WERI-Rb-1 (cell line): ENCODE results near the gene EXPH5.

Experiments
- DNase-seq: peaks from one replicate; pipeline ENCODE4 v3.0.0-alpha.2; 2020
- H3K27ac ChIP-seq: fragments of 250-450 bp; sonication (Bioruptor Pico); 2 replicates; pipeline ENCODE4 v1.5.1; 2020; ENCODE audit warnings: mild to moderate bottlenecking, moderate library complexity
- H3K27me3 ChIP-seq: fragments of 250-450 bp; sonication (Bioruptor Pico); 2 replicates; pipeline ENCODE4 v1.5.1; 2021; ENCODE audit warnings: mild to moderate bottlenecking, low read depth, moderate library complexity; ENCODE audit not compliant: insufficient read depth, severe bottlenecking
- H3K36me3 ChIP-seq: fragments of 250-450 bp; sonication (Bioruptor Pico); 2 replicates; pipeline ENCODE4 v1.5.1; 2020; ENCODE audit warnings: mild to moderate bottlenecking, moderate library complexity
- H3K4me3 ChIP-seq: 2 replicates; pipeline ENCODE4 v1.5.1; 2011; ENCODE audit warnings: low read depth, mild to moderate bottlenecking, control low read depth, low read length
- H3K9me3 ChIP-seq: fragments of 250-450 bp; sonication (Bioruptor Pico); 2 replicates; pipeline ENCODE4 v1.5.1; 2021; ENCODE audit warnings: mild to moderate bottlenecking, moderate library complexity; ENCODE audit not compliant: severe bottlenecking
- TF ChIP-seq, protein P1 (sequence below): IDR thresholded peaks from 2 replicates; pipeline ENCODE4 v1.5.1; 2011; ENCODE audit warnings: low read depth, mild to moderate bottlenecking, control low read depth, inconsistent platforms, low read length

EXPH5 gene

DNA sequence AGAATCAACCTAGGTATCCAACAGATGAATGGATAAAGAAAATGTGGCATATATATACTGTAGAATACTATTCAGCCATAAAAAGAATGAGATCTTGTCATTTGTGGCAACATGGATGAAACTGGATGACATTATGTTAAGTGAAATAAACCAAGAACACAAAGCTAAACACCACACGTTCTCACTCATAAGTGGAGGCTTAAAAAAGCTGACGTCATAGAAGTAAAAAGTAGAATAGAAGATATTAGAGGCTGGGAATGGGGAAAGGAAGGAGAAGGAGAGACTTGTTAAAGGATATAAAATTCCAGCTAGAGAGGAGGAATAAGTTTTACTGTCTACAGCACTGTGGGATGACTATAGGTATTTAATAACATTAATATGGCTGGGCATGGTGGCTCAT, 12.9 kb downstream of the EXPH5 start:
- no peak overlapping the region for H3K27ac ChIP-seq

DNA sequence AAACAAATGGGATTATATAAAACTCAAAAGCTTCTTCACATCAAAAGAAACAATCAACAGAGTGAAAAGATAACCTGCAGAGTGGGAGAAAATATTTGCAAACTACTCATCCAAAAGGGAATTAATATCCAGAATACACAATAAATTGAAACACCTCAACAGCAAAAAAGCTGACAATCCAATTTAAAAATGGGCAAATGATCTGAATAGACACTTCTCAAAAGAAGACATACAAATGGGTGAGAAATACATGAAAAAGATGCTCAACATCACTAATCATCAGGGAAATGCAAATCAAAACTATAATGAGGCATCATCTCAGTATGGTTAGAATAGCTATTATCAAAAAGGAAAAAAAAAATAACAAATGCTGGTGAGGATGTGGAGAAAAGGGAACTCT, 13.5 kb downstream of the EXPH5 start:
- no peak overlapping the region for H3K27ac ChIP-seq
- no peaks in the 10 kb centered on the region for H3K36me3 ChIP-seq
- TF ChIP-seq, protein P1, sequence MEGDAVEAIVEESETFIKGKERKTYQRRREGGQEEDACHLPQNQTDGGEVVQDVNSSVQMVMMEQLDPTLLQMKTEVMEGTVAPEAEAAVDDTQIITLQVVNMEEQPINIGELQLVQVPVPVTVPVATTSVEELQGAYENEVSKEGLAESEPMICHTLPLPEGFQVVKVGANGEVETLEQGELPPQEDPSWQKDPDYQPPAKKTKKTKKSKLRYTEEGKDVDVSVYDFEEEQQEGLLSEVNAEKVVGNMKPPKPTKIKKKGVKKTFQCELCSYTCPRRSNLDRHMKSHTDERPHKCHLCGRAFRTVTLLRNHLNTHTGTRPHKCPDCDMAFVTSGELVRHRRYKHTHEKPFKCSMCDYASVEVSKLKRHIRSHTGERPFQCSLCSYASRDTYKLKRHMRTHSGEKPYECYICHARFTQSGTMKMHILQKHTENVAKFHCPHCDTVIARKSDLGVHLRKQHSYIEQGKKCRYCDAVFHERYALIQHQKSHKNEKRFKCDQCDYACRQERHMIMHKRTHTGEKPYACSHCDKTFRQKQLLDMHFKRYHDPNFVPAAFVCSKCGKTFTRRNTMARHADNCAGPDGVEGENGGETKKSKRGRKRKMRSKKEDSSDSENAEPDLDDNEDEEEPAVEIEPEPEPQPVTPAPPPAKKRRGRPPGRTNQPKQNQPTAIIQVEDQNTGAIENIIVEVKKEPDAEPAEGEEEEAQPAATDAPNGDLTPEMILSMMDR: no peak
- H3K9me3 ChIP-seq: no peaks in the 10 kb centered on the region
- no peaks in the 10 kb centered on the region for H3K27me3 ChIP-seq
- no peak overlapping the region for H3K4me3 ChIP-seq
- no peak for DNase-seq

More for the DNA sequence above, 12.9 kb downstream of the EXPH5 start:
- TF ChIP-seq, protein P1: no peak
- Histone ChIP-seq H3K4me3 (no peak overlapping the region), H3K36me3 (no peaks in the 10 kb centered on the region), H3K9me3 (no peaks in the 10 kb centered on the region), H3K27me3 (no peaks in the 10 kb centered on the region)
- DNase-seq: no peak

DNA sequence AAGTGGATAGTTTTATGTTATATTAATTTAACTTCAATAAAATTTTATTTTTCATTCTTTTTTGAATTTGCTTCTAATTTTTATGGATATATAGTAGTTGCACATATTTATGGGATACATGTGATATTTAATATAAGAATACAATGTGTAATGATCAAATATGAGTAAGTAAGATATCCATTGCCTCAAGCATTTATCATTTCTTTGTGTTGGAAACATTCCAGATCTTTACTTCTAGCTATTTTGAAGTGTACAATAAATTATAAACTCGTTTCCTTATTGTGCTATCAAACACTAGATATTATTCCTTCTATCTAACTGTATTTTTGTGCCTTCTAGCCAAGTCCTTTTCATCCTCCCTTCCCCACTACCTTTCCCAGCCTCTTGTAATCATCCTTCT, 17.0 kb downstream of the EXPH5 start:
- Histone ChIP-seq H3K9me3 (no peaks in the 10 kb centered on the region), H3K36me3 (no peaks in the 10 kb centered on the region), H3K4me3 (no peak overlapping the region), H3K27ac (no peak overlapping the region), H3K27me3 (no peaks in the 10 kb centered on the region)
- TF ChIP-seq, protein P1: no peak
- DNase-seq: no peak

DNA sequence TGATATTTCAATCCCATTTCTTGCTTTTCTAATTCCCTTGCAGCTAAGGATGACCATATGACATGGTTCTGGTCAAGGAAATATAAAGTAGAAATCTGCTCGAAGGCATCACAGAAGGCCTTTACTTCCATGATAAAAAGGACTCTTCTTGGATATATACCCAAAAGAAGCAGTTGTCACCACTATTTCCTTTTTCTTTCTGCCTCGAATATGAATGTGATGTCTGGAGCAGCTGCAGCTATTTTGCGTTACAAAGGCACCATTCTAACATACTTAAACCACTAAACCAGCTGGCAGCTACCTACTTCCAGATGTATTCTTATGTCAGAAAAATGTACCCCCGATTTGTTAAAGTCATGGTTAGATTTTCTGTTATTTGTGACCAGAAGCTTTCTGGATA, 18.9 kb downstream of the EXPH5 start:
- H3K4me3 ChIP-seq: no peak overlapping the region
- no peak for DNase-seq
- H3K27ac ChIP-seq: no peak overlapping the region
- TF ChIP-seq, protein P1: no peak
- H3K9me3 ChIP-seq: no peaks in the 10 kb centered on the region
- no peaks in the 10 kb centered on the region for H3K27me3 ChIP-seq
- no peaks in the 10 kb centered on the region for H3K36me3 ChIP-seq

DNA sequence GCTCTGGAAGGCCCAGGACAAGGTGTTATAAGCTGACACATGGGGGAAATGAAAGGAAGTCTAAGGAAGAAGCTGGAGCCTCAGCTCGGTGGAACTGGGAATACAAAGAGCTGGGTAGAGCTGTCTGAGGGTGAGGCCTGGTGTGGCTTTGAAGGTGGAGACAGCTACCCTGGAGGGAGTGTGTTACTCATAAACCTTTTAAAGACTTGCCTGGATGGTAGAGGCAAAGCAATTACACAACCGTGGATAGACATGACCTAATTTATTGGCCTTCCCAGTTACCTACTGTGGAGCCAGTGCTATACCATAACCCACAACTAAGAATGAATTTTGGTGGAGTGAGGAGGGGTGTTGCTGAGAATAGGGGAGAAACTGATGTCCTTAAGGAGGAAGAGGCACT, 22.6 kb downstream of the EXPH5 start:
- Histone ChIP-seq H3K4me3 (no peak overlapping the region), H3K27ac (no peak overlapping the region), H3K9me3 (no peaks in the 10 kb centered on the region), H3K27me3 (no peaks in the 10 kb centered on the region), H3K36me3 (no peaks in the 10 kb centered on the region)
- TF ChIP-seq, protein P1: no peak
- no peak for DNase-seq

DNA sequence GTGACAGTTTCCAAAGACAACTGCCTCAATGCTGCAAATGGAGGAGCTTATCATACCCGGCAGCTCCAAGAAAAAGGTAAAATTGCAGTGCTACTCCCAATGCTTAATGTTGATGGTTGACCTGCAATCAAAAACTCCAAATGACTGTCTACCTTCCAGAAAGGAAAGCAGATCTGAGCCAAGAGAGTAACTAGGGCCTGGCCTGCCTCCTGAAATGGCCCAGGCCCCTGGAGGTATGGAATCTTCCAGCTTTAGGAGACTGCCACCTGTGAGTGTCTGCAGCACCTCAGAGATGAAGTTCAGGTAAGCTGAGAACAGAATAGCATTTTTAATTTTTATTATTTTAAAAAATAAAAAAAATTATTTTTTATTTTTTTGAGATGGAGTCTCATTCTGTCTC, 23.7 kb downstream of the EXPH5 start:
- no peaks in the 10 kb centered on the region for H3K27me3 ChIP-seq
- H3K27ac ChIP-seq: no peak overlapping the region
- no peak for DNase-seq
- H3K9me3 ChIP-seq: no peaks in the 10 kb centered on the region
- TF ChIP-seq, protein P1: no peak
- no peak overlapping the region for H3K4me3 ChIP-seq
- no peaks in the 10 kb centered on the region for H3K36me3 ChIP-seq
